Mucosa of gallbladder (tissue), 1 donor: Measurements from ENCODE around the gene ZFYVE28. TPM values are rescaled to one million over a fixed set of nuclear protein-coding genes. Genes with fewer than 3 reads are reported as not detected.
A peak's percentile ranks its signal among the peaks of the same experiment; 100 is the strongest.

Experiments
- DNase-seq: peaks from one replicate; pipeline ENCODE4 v3.0.0-alpha.2; 2020; ENCODE audit warnings: low spot score
- total RNA-seq: library from RNA; stranded (reverse); gene quantifications from one replicate; pipeline ENCODE4 v1.2.1, GENCODE V29; 2021
- donor health status: DM: no; HTN: no; CAD: no.

Gene ZFYVE28
- total RNA-seq, 1 donor from 2014 or later: 31.1 TPM

- no peak for DNase-seq
Observed at GRCh38 chr4:2411786-2412510, 6.5 kb downstream of the ZFYVE28 start.

- DNase-seq: no peak
Observed at GRCh38 chr4:2409381-2409783, 9.1 kb downstream of the ZFYVE28 start.

GRCh38 chr4:2408976-2409375 lies 9.5 kb downstream of the ZFYVE28 start:
- DNase-seq: no peak

DNA sequence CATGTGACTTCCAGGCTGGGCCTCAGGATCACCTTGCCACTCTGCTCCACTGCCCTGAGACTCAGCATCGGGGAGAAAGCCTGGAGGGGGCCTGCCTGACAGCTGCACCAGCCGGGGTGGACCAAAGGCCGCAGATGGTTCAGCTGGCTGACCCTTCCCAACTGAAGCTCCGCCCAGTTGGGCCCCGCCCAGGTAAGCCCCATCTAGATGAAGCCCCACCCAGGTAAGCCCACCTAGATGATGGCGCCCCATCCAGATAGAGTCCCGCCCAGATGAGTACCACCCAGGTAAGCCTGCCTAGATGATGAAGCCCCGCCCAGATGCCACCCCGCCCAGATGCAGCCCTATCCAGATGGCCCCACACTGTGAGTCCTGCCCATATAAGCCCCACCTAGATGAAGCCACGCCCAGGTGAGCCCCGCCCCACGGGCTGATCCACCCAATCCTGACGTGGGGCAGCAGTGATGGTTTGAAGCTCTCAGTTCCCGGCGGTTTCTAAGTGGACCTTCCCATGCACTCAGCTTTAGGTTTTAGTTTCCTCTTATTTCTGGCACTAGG lies 10.0 kb downstream of the ZFYVE28 start:
- DNase-seq: no peak

DNA sequence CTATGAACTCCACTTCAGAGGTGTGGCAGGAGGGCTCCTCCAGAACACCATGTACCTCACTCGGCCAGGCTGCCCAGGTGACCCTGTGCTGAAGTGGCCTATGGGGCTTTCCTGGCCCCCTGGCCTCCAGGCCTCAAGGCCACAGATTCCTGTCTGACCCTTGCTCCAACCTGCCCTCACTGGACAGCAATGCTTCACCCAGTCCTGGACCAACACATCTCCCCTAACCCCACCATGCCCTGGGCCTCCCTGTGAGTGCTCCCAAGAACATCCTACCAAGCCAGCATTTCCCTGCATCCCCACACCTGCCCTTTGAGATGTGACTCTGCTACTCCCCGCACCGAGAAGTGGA lies 10.5 kb downstream of the ZFYVE28 start:
- no peak for DNase-seq

DNA sequence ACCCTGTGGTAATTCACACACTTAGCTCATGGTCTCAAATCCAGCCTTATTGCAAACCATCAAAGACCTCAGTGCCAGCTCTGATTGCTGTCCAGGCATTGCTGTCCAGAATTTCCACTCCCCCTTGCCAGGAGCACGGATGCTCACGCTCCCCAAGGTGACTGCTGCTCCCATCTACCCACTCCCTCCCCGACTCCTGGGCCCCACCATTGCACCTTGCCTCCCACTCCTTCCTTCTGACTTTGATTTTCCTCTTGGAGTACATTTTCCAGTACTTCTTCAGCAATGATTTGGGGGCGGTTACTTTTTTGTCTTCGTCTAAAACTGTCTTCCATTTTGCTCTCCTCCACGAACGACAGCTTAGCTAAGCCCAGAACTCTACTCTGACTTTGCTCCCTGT lies 11.5 kb downstream of the ZFYVE28 start:
- DNase-seq: no peak

DNA sequence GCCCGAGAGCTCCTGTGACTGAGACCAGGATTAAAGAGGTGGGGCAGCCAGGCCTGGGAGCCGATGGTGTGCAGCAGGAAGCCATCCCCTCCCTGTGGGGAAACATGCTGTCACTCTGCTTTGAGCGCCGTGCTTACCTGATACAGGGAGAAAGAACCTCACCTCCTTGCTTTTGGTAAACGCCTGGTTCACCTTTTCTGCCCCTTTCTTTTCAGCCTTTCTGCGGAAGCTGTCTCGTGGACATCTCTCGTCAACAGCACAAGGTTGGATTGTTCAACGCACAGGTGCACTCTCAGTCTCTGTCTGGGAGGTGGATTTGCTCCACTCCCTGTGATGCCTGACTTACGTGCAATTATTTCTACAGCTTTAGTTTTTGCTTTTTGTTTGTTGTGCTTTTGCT lies 12.0 kb downstream of the ZFYVE28 start:
- DNase-seq: no peak

GRCh38 chr4:2402941-2403340 lies 15.5 kb downstream of the ZFYVE28 start:
- no peak for DNase-seq

- DNase-seq: peak; percentile 81
Observed at GRCh38 chr4:2402048-2402842, 16.2 kb downstream of the ZFYVE28 start.

DNA sequence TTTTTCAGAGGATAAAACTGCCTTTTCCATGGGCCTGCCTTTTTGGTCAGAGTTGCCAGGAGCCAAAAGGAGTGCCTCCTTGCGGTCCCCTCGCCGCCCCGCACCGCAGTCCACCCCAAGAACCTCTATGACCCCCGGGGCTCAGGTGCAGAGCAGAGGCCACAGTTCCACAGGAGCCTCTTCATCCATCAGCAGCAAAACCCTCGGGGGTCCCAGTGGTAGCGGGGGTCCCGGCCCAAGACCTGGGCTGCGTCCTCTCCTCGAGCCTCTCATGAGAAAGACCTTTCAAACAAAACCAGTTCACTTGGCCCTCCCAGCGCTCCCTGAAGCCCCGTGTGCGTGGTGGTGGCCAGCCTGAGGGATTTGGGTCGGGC lies 16.8 kb downstream of the ZFYVE28 start:
- no peak for DNase-seq

GRCh38 chr4:2400841-2401609 lies 17.4 kb downstream of the ZFYVE28 start:
- peak; percentile 51 for DNase-seq

DNA sequence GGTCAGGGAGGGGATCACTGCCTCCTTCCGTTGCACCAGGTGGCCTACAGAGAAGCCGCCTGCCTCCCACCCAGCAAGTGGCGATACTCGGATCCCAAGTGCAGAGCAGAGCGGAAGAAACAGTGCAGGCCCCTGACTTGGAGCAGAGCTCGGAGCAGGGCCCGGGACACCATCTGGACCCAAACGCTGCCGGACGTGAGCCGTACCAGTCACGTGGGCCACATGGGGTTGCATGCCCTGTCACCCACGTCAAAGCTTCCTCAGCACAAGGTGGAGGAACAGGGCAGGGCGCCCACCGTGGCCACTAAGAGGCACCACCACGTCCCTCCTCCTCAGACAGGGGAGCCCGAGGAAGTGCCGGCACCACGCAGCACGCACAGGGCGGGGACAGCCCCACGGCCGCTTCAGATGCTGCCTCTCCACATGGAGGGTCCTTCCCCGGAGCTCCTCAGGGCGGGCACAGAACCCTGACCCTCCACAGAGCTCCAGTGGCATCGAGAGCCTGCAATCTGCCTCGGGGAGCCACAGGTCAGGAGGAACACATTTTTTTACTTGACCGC lies 18.7 kb downstream of the ZFYVE28 start:
- DNase-seq: no peak

- DNase-seq: no peak
Observed at GRCh38 chr4:2399216-2399615, 19.2 kb downstream of the ZFYVE28 start.

GRCh38 chr4:2397596-2398379 lies 20.7 kb downstream of the ZFYVE28 start:
- DNase-seq: no peak

DNA sequence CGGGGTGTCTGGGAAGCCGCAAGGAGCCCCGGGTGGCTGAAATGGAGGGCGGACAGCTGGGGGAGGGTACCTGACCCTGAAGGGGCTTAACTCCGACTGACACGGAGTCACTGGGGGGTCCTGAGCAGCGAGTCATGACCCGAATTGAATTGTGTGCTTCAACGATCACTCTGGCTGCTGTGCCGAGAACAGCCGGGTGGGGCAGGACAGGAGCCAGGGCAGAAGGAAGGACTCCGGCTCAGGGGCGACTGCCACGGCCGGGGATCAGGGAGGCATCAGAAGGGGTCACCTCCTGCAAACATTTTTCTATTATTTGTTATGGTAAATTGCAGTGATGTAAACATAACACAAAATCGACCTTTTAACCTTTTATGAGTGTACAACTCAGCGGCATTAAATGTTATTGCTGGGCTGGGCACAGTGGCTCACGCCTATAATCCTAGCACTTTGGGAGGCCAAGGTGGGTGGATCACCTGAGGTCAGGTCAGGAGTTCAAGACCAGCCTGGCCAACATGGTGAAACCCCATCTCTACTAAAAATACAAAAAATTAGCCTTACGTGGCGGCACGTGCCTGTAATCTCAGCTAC lies 21.6 kb downstream of the ZFYVE28 start:
- no peak for DNase-seq

DNA sequence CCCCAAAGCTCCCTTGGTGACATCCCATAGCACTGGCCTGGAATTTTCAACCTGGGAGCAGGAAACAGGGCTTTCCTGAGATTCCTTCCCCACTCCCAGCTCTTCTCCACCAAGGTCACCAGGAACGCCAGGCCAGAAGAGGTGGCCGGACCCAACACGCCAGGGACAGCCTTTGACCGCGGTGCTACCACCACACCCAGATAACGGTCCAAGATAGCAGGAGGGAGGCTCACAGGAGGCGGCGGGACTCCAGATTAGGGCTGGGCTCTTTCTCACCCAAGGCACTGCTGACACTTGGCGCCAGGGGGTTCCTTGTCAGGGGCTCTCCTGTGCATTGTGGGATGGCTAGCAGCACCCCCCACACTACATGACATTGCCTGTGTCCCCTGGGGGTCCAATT lies 22.9 kb downstream of the ZFYVE28 start:
- DNase-seq: no peak

- DNase-seq: no peak
Observed at GRCh38 chr4:2395038-2395437, 23.4 kb downstream of the ZFYVE28 start.

DNA sequence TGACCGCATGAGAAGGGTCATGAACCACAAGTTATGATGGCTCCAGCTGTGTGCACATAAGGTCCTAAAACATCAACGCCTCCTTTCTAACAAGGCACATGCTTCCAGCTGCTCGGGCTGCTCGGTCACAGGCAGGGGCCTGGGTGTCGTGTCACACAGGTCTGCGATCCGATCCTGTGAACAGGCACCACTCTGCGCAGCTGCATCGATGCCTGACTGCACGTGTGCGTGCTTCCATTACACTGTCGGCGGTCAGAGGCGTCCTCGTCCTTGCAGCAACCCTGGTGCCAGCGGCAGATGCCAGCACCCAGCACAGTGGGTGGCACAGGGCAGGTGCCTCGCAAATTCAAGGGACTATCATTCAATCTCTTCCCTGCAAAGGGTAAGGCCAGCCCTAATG lies 23.9 kb downstream of the ZFYVE28 start:
- DNase-seq: no peak

GRCh38 chr4:2393353-2394270 lies 24.8 kb downstream of the ZFYVE28 start:
- no peak for DNase-seq
